ENCODE measurements around the gene HILPDA. TPM values are rescaled to one million over a fixed set of nuclear protein-coding genes. Genes with fewer than 3 reads are reported as not detected.

The HILPDA gene
- total RNA-seq, 1 donor = 3.0 TPM

DNA sequence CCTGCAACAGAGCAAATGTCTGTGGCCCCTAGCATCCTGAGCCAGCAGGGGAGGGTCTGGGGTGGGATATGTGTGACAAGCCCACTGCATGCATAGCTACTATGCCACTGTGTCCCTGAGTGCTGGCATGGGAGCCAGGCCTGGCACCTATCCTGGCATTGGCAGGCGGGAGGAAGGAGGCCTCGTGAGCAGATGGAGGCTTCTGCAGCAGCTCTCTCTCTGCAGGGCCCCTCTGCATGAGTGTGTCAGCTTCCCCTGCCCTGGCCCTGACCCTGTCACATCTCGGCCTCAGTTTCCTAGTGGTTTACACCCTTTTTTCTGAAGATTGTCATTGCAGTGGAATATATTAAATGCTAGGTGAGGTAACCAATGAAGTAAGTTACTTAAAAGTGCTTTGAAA, 32.8 kb upstream of the HILPDA start:
- no peaks in the 10 kb centered on the region for H3K9me3 ChIP-seq (ENCODE audit: low read depth, low read length)
- no peak overlapping the region for H3K4me3 ChIP-seq (ENCODE audit: low read length)
- peaks cover 18% of the 10 kb centered on the region for H3K4me1 ChIP-seq (ENCODE audit: insufficient read depth, low read length)

GRCh38 chr7:128424686-128425275, 30.9 kb upstream of the HILPDA start:
- Histone ChIP-seq H3K4me3 (ENCODE audit: low read length) (no peak overlapping the region), H3K27me3 (ENCODE audit: insufficient read depth, low read length) (peaks cover 3% of the 10 kb centered on the region), H3K9me3 (ENCODE audit: low read depth, low read length) (no peaks in the 10 kb centered on the region), H3K4me1 (ENCODE audit: insufficient read depth, low read length) (peaks cover 18% of the 10 kb centered on the region)

More for the DNA sequence above, 32.8 kb upstream of the HILPDA start:
- H3K27me3 ChIP-seq (ENCODE audit: insufficient read depth, low read length) = no peaks in the 10 kb centered on the region

DNA sequence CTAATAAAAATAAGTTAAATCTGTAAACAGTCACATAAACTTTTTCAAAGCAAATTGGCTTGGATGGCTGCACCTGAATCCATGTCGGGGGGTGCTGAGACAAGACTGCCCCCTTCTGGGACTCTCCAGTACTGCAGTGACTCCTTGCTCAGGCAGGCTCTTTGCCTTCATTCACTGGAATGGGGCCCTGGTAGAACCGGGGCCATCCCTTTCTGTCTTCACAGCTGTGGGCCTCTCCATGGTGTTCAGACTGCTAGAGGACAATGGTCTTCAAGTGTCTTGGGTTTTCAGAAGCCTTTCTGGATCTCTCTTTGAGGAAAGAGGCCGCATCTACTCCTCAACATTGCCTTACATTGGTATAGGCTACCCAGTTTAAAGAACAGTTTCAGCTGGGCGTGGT, 29.8 kb upstream of the HILPDA start:
- Histone ChIP-seq H3K4me1 (ENCODE audit: insufficient read depth, low read length) (peaks cover 18% of the 10 kb centered on the region), H3K4me3 (ENCODE audit: low read length) (no peak overlapping the region), H3K9me3 (ENCODE audit: low read depth, low read length) (no peaks in the 10 kb centered on the region), H3K27me3 (ENCODE audit: insufficient read depth, low read length) (peaks cover 3% of the 10 kb centered on the region)

DNA sequence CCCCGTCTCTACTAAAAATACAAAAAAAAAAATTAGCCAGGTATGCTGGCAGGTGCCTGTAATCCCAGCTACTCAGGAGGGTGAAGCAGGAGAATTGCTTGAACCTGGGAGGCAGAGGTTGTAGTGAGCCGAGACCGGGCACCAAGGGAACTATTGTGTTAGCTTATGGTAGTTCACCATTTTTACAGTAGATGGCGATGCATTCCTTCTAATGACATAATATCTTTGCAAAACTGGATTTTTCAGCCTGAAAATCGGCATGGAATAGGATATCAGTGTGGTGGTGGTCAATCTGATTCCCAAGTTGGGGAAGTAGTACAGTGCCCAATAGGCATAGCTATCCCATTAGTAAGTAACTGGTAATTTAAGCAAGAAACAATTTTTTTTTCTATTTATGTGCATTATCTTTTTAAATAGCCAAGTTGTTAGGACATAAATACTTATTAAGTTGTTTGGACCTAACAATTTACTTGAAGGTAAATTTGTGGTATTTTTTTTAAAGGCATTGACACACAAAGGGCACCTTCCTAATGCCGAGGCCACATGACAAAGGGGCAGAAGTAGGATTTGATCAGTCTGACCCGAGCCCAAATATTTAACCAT, 28.3 kb upstream of the HILPDA start:
- Histone ChIP-seq H3K27me3 (ENCODE audit: insufficient read depth, low read length) (peaks cover 3% of the 10 kb centered on the region), H3K4me3 (ENCODE audit: low read length) (no peak overlapping the region), H3K9me3 (ENCODE audit: low read depth, low read length) (no peaks in the 10 kb centered on the region), H3K4me1 (ENCODE audit: insufficient read depth, low read length) (peaks cover 16% of the 10 kb centered on the region)

DNA sequence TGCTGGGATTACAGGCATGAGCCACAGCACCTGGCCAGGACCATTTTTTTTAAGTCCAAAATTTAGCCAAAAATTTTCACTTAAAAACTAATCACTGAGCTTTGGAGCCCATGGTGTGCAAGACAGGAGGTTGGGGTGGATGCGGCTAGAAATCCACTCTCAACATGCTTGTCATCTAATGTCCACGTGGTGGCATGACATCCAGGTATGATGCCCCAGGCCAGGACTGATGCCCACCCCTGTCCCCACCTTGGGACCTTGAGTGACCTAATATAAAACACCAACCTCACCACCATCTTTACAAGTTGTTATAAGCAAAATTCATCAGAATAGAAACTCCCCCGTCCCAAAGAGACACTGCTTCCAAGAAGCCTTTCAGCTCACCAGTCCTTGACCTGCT, 25.5 kb upstream of the HILPDA start:
- Histone ChIP-seq H3K4me3 (ENCODE audit: low read length) (no peak overlapping the region), H3K4me1 (ENCODE audit: insufficient read depth, low read length) (no peaks in the 10 kb centered on the region), H3K9me3 (ENCODE audit: low read depth, low read length) (no peaks in the 10 kb centered on the region), H3K27me3 (ENCODE audit: insufficient read depth, low read length) (peaks cover 3% of the 10 kb centered on the region)

DNA sequence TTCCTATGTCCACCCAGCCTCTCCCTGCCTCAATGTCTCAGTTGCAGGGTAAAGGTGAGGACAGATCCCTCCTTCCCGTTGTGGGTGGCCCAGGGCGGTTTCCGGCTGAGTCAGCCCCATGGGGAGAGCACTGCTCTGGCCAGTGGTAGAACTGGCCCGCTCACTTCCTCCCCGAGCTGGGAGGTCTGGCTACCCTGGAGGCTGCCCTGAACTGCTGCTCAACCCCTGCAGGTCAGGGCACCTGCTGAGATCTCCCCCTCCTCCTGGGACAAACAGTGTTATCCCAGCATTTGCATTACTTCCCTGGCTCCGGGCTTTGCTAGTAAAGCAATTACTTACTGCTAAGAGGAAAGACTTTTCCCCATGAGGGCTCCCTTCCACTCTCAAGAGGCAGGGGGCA, 24.5 kb upstream of the HILPDA start:
- H3K9me3 ChIP-seq (ENCODE audit: low read depth, low read length) = no peaks in the 10 kb centered on the region
- H3K4me1 ChIP-seq (ENCODE audit: insufficient read depth, low read length) = no peaks in the 10 kb centered on the region
- H3K27me3 ChIP-seq (ENCODE audit: insufficient read depth, low read length) = peaks cover 3% of the 10 kb centered on the region
- H3K4me3 ChIP-seq (ENCODE audit: low read length) = no peak overlapping the region

GRCh38 chr7:128431754-128432153, 23.9 kb upstream of the HILPDA start:
- peaks cover 3% of the 10 kb centered on the region for H3K27me3 ChIP-seq (ENCODE audit: insufficient read depth, low read length)
- H3K4me3 ChIP-seq (ENCODE audit: low read length) = no peak overlapping the region
- H3K4me1 ChIP-seq (ENCODE audit: insufficient read depth, low read length) = no peaks in the 10 kb centered on the region
- H3K9me3 ChIP-seq (ENCODE audit: low read depth, low read length) = no peaks in the 10 kb centered on the region

DNA sequence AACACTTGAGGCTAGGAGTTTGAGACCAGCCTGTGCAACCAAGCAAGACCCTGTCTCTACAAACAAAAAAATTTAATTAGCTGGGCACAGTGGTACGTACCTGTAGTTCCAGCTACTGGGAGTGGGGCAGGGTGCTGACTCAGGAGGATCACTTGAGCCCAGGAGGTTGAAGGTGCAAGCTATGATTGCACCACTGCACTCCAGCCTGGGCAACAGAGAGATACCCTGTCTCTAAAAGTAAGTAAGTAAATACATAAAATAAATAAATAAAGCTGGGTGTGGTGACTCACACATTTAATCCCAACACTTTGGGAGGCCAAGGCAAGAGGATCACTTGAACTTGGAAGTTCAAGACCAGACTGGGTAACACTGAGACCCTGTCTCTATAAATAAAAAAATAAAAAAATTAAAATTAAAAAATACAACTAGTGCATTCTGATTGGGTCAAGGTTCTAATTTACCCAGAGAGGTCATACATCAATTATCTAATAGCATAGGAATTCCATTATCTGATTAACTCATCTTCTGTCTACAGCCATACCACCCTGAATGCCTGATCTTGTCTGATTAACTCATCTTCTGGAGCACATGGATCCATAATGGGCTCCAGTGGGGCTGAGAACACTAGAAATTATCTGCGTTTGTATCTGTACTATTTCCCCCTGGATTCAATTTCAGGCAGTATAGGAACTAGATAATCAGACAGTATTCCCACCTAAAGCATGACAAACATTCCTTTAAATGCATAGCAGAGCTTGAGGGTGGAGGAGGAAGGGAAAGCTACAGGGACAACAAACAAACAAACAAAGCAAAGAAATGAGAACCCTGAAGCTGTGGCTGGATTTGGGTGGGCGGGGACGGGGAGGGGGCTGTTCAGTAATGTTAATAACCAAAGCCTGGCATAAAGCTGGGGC, 21.0 kb upstream of the HILPDA start:
- no peak overlapping the region for H3K4me3 ChIP-seq (ENCODE audit: low read length)
- H3K27me3 ChIP-seq (ENCODE audit: insufficient read depth, low read length) = peaks cover under 1% of the 10 kb centered on the region
- H3K4me1 ChIP-seq (ENCODE audit: insufficient read depth, low read length) = peaks cover 23% of the 10 kb centered on the region
- H3K9me3 ChIP-seq (ENCODE audit: low read depth, low read length) = no peaks in the 10 kb centered on the region

DNA sequence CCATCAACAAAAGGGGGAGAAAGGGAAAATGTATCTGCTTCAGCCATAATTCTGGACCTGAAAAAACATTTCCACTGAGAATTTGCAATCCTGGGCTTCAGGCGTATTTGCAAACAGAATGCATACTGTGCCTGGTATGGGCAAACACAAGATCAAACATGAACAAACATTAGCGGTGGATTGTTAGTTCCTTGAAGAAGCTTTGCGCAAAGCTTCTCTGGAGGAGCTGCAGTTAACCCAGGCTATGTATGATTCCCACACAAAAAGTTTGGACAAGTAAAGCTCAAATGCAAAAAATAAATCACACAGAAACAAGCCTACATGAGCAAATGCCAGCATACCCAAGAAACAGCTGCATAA, 20.4 kb upstream of the HILPDA start:
- Histone ChIP-seq H3K9me3 (ENCODE audit: low read depth, low read length) (no peaks in the 10 kb centered on the region), H3K27me3 (ENCODE audit: insufficient read depth, low read length) (no peaks in the 10 kb centered on the region), H3K4me1 (ENCODE audit: insufficient read depth, low read length) (peaks cover 23% of the 10 kb centered on the region), H3K4me3 (ENCODE audit: low read length) (no peak overlapping the region)

DNA sequence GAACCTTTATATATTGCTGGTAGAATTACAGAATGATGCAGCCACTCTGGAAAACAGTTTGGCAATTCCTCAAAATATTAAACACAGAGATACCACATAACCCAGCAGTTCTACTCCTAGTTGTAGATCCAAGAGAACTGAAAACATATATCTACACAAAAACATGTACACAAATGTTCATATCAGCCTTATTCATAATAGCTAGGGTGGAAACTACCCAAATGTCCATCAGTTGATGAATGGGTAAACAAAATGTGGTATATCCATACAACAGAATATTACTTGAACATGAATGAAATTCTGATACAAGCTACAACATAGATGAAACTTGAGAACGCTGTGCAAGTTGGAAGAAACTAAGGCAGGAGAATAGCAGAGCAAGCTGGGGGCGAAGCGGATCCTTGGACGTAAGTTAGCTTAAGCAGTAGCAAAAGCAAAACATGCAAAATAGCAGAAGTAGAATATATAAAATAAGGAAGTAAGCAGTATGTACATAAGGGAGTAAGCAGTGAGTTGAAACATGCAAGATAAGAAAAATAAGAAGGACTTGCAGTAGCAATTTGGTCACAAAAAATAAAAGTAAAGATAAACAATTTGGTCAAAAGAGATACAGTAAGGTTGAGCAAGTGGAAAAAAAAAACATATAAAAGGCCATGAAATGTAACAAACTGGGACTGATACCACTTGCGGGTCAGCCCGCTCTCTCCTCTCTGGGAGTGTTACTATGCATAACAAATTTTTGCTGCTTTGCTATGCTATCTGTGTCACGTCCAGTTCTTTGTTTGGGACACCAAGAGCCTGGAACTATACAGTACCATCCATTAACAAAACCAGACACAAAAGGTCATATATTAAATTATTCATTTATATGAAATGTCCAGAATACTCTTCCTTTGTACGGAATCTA, 18.0 kb upstream of the HILPDA start:
- Histone ChIP-seq H3K27me3 (ENCODE audit: insufficient read depth, low read length) (no peaks in the 10 kb centered on the region), H3K9me3 (ENCODE audit: low read depth, low read length) (no peaks in the 10 kb centered on the region), H3K4me1 (ENCODE audit: insufficient read depth, low read length) (peaks cover 23% of the 10 kb centered on the region), H3K4me3 (ENCODE audit: low read length) (no peak overlapping the region)

- no peaks in the 10 kb centered on the region for H3K9me3 ChIP-seq (ENCODE audit: low read depth, low read length)
- H3K4me3 ChIP-seq (ENCODE audit: low read length) = no peak overlapping the region
- no peaks in the 10 kb centered on the region for H3K27me3 ChIP-seq (ENCODE audit: insufficient read depth, low read length)
- peaks cover 18% of the 10 kb centered on the region for H3K4me1 ChIP-seq (ENCODE audit: insufficient read depth, low read length)
These were observed 13.3 kb upstream of the HILPDA start for GRCh38 chr7:128442356-128442755.

- Histone ChIP-seq H3K9me3 (ENCODE audit: low read depth, low read length) (no peaks in the 10 kb centered on the region), H3K4me3 (ENCODE audit: low read length) (no peak overlapping the region), H3K4me1 (ENCODE audit: insufficient read depth, low read length) (peaks cover 1% of the 10 kb centered on the region), H3K27me3 (ENCODE audit: insufficient read depth, low read length) (no peaks in the 10 kb centered on the region)
These were observed 11.7 kb upstream of the HILPDA start for GRCh38 chr7:128443831-128444600.

DNA sequence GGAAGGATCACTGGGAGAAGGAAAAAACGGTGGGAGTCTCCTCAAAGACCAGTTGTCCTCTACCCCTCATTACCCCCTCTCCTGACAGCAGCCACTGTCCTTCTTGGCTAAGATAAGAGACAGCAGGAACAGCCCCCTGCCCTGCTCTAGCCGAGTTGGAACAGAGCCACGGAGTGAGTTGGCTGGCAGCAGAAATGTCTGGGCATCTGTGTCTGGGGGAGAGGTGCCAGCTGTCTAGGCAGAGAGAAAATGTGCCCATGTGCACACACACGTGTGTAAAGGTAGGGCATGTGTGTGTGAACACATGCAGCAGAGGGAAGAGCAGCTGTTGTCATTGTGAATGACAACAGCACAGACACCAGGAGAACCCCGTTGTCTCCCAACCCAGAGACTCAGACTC, 9.4 kb upstream of the HILPDA start:
- Histone ChIP-seq H3K4me3 (ENCODE audit: low read length) (no peak overlapping the region), H3K4me1 (ENCODE audit: insufficient read depth, low read length) (no peaks in the 10 kb centered on the region), H3K9me3 (ENCODE audit: low read depth, low read length) (no peaks in the 10 kb centered on the region), H3K27me3 (ENCODE audit: insufficient read depth, low read length) (no peaks in the 10 kb centered on the region)

GRCh38 chr7:128447941-128448564, 7.6 kb upstream of the HILPDA start:
- H3K27me3 ChIP-seq (ENCODE audit: insufficient read depth, low read length) = no peaks in the 10 kb centered on the region
- H3K9me3 ChIP-seq (ENCODE audit: low read depth, low read length) = no peaks in the 10 kb centered on the region
- no peak overlapping the region for H3K4me3 ChIP-seq (ENCODE audit: low read length)
- no peaks in the 10 kb centered on the region for H3K4me1 ChIP-seq (ENCODE audit: insufficient read depth, low read length)

All from mononuclear cell (primary cell).